HG02981 (cell line): ENCODE data around the gene OR8D2.
"Not testable (repeated sequence)": the region's sequence is repeated elsewhere in the genome, so short reads cannot be mapped to it uniquely, and the experiment has no call there.

Experiments
- ATAC-seq: cut with Tn5 transposase; IDR thresholded peaks from one replicate; pipeline ENCODE4 v1.9.1; 2021; ENCODE audit warnings: mild to moderate bottlenecking, moderate library complexity; ENCODE audit not compliant: unreplicated experiment

The OR8D2 gene

GRCh38 chr11:124294687-124295086 lies 25.3 kb downstream of the OR8D2 start:
- ATAC-seq, result no peak

- no peak for ATAC-seq
Measured at GRCh38 chr11:124285610-124286344, 34.2 kb downstream of the OR8D2 start.

GRCh38 chr11:124278261-124278660 lies 41.7 kb downstream of the OR8D2 start:
- no peak for ATAC-seq

GRCh38 chr11:124277804-124278203 lies 42.2 kb downstream of the OR8D2 start:
- no peak for ATAC-seq

- no peak for ATAC-seq
Measured at GRCh38 chr11:124277207-124277606, 42.8 kb downstream of the OR8D2 start.

GRCh38 chr11:124276081-124276480 lies 43.9 kb downstream of the OR8D2 start:
- no peak for ATAC-seq

GRCh38 chr11:124274000-124274399 lies 46.0 kb downstream of the OR8D2 start:
- ATAC-seq, result no peak

GRCh38 chr11:124270886-124271285 lies 49.1 kb downstream of the OR8D2 start:
- ATAC-seq, result not testable (repeated sequence)
